ENCODE results near the gene AXDND1.

- no peak for TF ChIP-seq CTCF (IDR thresholded peaks at IDR 0.05)
- no peak for TF ChIP-seq POLR2A (IDR thresholded peaks at IDR 0.05)
Observed at GRCh38 chr1:179587336-179587735, 221.6 kb downstream of the AXDND1 start.
